ENCODE measurements around the gene SNX22.

DNA sequence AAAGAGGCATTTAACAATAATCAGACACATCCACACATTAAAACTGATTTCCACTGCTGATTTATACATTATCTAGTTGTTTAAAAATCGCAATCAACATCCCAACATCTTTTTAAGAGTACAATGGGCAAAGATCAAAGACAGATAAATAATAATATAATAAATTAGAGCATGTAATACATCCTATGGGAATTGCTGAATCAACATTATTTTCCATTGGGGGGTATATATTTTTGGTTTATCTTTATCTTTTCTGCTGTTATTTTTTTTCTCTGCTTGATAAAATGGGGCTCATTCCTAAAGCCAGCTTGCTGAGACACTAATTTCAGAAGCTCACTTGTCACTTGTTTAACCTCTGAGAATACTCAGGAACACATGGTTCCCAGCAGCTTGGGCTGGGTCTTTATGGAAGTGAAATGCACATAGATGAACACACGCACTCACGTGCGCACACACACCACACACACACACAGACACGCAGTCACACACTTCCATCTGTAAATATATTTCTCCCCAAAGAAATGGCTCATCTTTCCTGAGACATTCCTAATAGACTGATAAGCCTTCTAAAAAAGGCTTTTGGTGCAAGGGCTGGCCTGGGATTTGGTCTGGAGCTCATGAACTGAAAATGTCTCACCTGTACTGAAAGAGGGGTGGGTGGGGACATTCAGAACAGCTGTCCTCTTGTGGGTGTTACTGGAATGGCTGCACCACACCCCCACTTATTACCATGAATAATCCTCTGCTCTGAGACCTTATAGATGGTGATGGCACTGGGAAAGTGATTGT is 14.8 kb downstream of the SNX22 start:
- no peak for TF ChIP-seq POLR2AphosphoS5 (IDR thresholded peaks at IDR 0.05)
- TF ChIP-seq, protein P1, sequence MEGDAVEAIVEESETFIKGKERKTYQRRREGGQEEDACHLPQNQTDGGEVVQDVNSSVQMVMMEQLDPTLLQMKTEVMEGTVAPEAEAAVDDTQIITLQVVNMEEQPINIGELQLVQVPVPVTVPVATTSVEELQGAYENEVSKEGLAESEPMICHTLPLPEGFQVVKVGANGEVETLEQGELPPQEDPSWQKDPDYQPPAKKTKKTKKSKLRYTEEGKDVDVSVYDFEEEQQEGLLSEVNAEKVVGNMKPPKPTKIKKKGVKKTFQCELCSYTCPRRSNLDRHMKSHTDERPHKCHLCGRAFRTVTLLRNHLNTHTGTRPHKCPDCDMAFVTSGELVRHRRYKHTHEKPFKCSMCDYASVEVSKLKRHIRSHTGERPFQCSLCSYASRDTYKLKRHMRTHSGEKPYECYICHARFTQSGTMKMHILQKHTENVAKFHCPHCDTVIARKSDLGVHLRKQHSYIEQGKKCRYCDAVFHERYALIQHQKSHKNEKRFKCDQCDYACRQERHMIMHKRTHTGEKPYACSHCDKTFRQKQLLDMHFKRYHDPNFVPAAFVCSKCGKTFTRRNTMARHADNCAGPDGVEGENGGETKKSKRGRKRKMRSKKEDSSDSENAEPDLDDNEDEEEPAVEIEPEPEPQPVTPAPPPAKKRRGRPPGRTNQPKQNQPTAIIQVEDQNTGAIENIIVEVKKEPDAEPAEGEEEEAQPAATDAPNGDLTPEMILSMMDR (IDR thresholded peaks at IDR 0.05): no peak
- no peak for TF ChIP-seq POLR2A (IDR thresholded peaks at IDR 0.05; ENCODE audit: low read depth)

Data from esophagus muscularis mucosa (tissue), 3 donors.